Measurements from ENCODE around the gene TBC1D22A.
A peak's percentile ranks its signal among the peaks of the same experiment; 100 is the strongest.

The TBC1D22A gene

GRCh38 chr22:47190276-47190956 is 428.0 kb downstream of the TBC1D22A start:
- DNase-seq (ENCODE audit: low spot score), result no peak

DNA sequence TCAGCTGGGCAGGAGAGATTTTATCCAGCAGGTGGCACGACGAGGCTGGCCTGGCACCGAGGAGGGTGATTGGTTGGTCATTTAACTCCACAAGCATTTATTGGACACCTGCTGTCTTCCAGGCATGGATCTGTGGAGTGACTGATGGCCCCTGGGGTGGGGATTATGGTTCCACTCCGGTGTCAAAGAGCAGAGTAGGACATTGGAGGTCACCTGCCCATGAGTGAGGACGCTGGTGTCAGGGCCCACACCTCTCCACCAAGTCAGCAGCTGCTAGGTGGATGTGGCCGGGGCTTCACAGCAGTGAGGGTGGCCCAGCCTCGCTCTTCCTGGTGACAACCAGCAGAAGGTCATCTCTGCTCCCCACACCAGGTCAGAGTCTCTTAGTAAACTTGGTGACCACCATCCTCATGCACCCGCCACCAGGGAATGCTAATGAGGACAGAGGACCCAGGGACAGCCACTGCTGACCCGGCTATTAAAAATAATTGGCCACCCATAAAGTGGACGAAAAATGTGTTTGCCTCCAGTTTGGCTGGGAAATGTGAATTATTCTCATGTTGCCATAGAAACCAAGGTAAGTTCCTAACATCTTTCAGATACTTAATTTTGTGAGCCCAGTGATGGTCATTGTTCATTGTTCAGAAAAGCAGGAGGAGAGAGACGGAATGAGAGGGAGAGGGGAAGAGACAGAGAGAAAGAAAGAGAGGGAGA is 428.7 kb downstream of the TBC1D22A start:
- no peak for DNase-seq (ENCODE audit: low spot score)

GRCh38 chr22:47191671-47192650 is 429.5 kb downstream of the TBC1D22A start:
- DNase-seq (ENCODE audit: low spot score), result no peak

GRCh38 chr22:47192651-47193437 is 430.4 kb downstream of the TBC1D22A start:
- peak; percentile 69 for DNase-seq (ENCODE audit: low spot score)

GRCh38 chr22:47193606-47194329 is 431.3 kb downstream of the TBC1D22A start:
- no peak for DNase-seq (ENCODE audit: low spot score)

- no peak for DNase-seq (ENCODE audit: low spot score)
Observed at GRCh38 chr22:47194476-47195155, 432.2 kb downstream of the TBC1D22A start.

DNA sequence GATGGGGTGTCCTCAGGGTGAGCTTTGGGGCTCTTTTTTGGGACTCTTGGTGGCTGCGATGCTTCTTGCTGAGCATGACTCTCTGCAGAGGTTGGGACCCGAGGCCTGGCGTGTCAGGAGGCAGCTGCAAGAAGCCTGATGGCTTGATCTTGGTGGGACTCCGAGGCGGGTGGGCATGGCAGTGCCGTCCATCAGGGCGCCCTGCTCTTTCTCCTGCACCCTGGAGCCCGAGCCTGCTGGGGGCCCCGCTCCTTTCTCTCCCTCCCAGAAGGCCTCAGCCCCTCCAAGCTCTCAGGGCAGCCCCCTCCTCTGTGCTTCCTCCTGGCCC is 432.7 kb downstream of the TBC1D22A start:
- no peak for DNase-seq (ENCODE audit: low spot score)

- no peak for DNase-seq (ENCODE audit: low spot score)
Observed at GRCh38 chr22:47195484-47196165, 433.2 kb downstream of the TBC1D22A start.

DNA sequence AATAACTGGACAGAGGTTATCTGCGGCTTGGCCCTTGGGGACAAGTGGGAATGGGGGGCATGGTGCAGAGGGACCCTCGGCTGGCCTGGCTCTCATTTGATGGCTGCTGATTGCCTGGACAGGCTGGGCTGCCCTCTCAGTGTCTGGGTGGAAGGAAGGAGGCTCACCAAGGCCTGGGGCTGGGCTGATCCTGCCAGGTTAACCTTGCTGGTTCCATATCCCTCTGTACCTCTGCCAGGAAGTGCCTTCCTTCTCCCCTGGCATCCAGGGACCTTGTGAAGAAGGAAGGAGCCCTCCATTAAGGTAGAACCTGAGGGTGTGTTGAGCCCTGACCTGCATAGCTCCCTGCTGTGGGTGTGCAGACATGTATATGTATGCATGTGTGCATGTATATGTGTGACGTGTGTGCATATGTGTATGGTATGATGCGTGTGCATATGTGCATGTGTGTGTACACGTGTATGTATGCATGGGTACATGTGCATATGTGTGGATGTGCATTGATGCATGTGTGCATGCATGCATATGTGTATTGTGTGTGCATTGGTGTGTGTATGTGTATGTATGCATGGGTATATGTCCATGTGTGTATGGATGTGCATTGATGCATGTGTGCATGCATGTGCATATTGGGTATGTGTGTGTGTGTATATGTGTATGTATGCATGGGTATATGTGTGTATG is 433.9 kb downstream of the TBC1D22A start:
- no peak for DNase-seq (ENCODE audit: low spot score)

DNA sequence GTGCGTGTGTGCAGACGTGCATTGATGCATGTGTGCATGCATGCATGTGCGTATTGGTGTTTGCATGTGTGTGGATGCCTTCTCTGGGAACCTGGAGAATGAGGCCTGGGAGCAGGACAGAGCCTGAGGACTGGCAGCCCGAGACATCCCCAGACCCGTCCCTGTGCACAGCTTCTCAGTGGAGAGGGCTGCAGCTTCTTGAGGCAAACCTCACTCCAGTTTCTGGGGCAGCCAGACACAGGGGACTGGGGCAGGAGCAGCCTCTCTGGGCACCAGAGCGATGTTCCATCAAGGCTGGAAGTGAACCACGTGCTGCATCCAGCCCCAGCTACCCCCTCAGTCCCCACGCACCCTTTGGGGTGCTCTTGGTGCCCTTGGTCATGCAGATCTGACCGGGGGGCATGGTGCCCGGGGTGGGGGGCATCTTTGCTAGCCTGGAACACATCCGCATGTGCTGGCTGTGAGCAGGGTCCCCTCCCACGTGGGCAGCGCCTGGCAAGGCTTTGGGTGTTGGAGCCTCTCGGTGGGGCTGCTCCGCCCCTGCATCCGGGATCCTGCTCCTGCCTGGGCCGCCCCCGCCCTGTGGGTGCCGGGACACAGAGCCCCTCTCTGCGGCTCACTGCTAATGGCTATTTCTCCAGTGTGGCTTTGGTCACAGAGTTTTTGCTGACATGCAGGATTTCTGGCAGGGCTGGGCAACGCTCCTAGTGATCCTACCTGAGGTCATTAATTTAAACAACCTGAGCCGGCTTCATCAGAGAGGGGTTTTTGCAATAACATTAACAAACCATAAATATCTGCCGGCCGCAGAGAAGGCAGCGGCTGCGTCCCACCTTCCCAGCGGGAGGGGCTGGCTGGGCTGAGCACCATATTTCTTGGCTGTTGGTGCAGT is 434.7 kb downstream of the TBC1D22A start:
- no peak for DNase-seq (ENCODE audit: low spot score)

- no peak for DNase-seq (ENCODE audit: low spot score)
Observed at GRCh38 chr22:47197773-47198500, 435.5 kb downstream of the TBC1D22A start.

DNA sequence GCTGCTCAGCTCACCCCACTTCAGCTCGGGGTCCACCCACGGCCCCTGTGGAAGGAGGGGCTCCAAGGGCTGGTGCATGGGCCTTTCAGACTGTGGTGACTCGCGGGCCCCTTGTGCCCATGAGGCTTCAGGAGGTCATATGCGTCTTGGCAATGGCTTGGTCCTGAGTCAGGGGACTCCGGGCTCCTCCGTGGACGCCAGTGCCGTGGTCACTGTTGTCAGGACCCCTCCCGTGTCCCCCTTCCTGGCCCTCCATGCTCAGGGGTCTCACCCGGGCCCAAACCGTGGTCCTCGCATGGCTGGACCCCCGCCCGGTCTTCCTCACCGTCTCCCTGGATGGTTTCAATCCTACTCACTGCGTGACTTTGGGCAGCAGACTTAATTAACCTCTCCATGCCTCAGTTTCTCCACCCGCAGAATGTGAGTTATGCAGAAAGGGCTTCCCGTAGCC is 436.4 kb downstream of the TBC1D22A start:
- DNase-seq (ENCODE audit: low spot score), result no peak

DNA sequence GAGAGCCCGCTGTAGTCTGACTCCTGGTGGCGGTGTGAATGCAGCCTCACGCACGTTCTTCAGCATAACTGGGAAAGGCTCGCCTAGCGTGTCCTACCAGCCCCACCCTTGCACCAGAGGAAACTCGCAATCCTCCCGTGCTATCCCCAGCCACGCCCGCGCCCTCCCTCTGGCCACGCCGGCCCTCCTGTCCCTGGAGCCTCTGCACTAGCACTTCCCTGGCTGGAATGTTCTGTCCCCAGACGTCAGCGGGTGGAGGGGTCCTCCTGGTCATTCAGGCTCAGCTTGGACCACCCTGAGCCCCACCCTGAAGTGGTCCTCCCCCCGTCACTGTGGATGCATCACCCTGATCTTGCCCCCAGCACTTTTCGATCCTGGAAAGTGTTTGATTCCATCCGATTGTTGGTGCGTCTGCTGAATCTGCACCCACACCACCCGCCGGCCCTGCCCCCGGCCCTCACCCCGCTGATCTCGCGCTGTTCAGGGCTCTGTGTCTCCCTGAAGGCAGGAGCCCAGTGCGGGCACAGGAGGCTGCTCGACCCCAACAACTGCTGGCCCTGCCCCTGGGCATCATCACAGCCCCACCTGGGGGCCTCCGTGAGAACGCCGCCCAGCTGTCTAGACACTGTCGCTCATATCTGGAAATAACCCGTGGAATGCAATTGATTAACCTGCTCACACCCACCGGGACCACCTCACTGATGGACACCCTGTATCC is 437.0 kb downstream of the TBC1D22A start:
- DNase-seq (ENCODE audit: low spot score), result no peak

- no peak for DNase-seq (ENCODE audit: low spot score)
Observed at GRCh38 chr22:47199979-47200272, 437.5 kb downstream of the TBC1D22A start.

GRCh38 chr22:47200273-47201051 is 438.0 kb downstream of the TBC1D22A start:
- DNase-seq (ENCODE audit: low spot score), result no peak

Data from COLO829 (cell line).